SU-DHL-6 (cell line): ENCODE results near the gene SEZ6L.

ENCODE experiments used
- H2AFZ ChIP-seq: fragments of 200-600 bp; sonication (generic); 2 replicates; pipeline ENCODE4 v1.6.1; 2014; ENCODE audit warnings: low read depth, mild to moderate bottlenecking, moderate library complexity, mixed read lengths, antibody characterized with exemption, low read length; ENCODE audit not compliant: severe bottlenecking
- H3F3A ChIP-seq: fragments of 200-600 bp; shearing (Covaris generic); 2 replicates; pipeline ENCODE4 v1.6.0; 2016; ENCODE audit warnings: antibody characterized with exemption, mild to moderate bottlenecking; ENCODE audit not compliant: insufficient read depth
- H3K27ac ChIP-seq: fragments of 200-600 bp; sonication (generic); 2 replicates; pipeline ENCODE4 v1.5.1; 2016; ENCODE audit warnings: low read depth, mild to moderate bottlenecking, low read length, moderate library complexity, mixed read lengths
- H3K27me3 ChIP-seq: fragments of 200-600 bp; sonication (generic), shearing (Covaris generic); 2 replicates; pipeline ENCODE4 v1.6.0; 2014; ENCODE audit warnings: mild to moderate bottlenecking, low read length
- H3K36me3 ChIP-seq: fragments of 200-600 bp; sonication (generic); 2 replicates; pipeline ENCODE4 v1.6.1; 2014; ENCODE audit warnings: mild to moderate bottlenecking, low read length, mixed read lengths
- H3K4me2 ChIP-seq: fragments of 300-600, 200-600 bp; shearing (Covaris generic), sonication (generic); 2 replicates; pipeline ENCODE4 v1.6.0; 2014; ENCODE audit warnings: low read length, low read depth, mild to moderate bottlenecking; ENCODE audit not compliant: poor library complexity, severe bottlenecking
- H3K4me3 ChIP-seq: fragments of 200-600 bp; sonication (generic); 2 replicates; pipeline ENCODE4 v1.5.1; 2014; ENCODE audit warnings: antibody characterized with exemption, low read length, mild to moderate bottlenecking, mixed read lengths; ENCODE audit not compliant: insufficient read depth, poor library complexity, severe bottlenecking
- H3K79me2 ChIP-seq: fragments of 200-600 bp; sonication (generic); 2 replicates; pipeline ENCODE4 v1.6.1; 2014; ENCODE audit warnings: mild to moderate bottlenecking, low read length, moderate library complexity; ENCODE audit not compliant: insufficient read depth
- H3K9ac ChIP-seq: fragments of 200-600 bp; sonication (generic); 2 replicates; pipeline ENCODE4 v1.7.0; 2014; ENCODE audit warnings: mild to moderate bottlenecking, low read length
- H3K9me2 ChIP-seq: fragments of 200-600 bp; sonication (generic); replicated peaks from 2 replicates; pipeline ENCODE4 v1.6.1; 2014; ENCODE audit warnings: low read length; ENCODE audit not compliant: insufficient read depth
- H3K9me3 ChIP-seq: fragments of 200-600 bp; sonication (generic); 2 replicates; pipeline ENCODE4 v1.6.1; 2014; ENCODE audit warnings: low read length, mixed read lengths; ENCODE audit not compliant: insufficient read depth
- H4K20me1 ChIP-seq: fragments of 200-600 bp; sonication (generic); 2 replicates; pipeline ENCODE4 v1.6.1; 2014; ENCODE audit warnings: low read depth, mild to moderate bottlenecking, antibody characterized with exemption, low read length, moderate library complexity, mixed read lengths
- CTCF ChIP-seq: fragments of 200-600 bp; sonication (generic); IDR thresholded peaks from one replicate; pipeline ENCODE4 v1.5.1; 2017; ENCODE audit warnings: antibody characterized with exemption, mild to moderate bottlenecking, low read length, moderate library complexity; ENCODE audit not compliant: insufficient read depth, poor library complexity, severe bottlenecking
- EZH2phosphoT487 ChIP-seq: fragments of 200-600 bp; sonication (generic), shearing (Covaris generic); conservative IDR thresholded peaks from 2 replicates; pipeline ENCODE4 v1.6.1; 2018; ENCODE audit warnings: mild to moderate bottlenecking, antibody characterized with exemption, low read length, moderate library complexity, mixed read lengths

Gene SEZ6L

DNA sequence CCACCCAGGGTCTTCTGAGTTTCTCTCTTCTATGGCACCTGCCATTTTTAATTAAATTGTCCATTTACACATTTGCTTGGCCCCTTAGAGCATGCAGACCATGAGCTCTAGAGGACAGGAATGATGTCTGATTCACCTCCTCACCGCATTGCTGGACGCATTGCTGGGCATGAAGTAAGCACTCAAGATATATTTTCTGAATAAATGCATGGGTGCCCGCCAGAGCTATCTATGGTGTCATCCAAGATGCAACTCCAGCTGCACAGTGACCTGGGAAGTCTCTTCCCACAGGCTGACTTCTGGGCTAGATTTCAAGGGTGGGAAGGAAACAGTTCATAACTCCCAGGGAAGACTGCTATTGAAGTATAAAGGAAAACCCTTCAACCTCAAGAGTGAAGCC lies 193.2 kb downstream of the SEZ6L start:
- H3K4me2 ChIP-seq: no peak overlapping the region
- no peak for TF ChIP-seq EZH2phosphoT487
- no peak for TF ChIP-seq CTCF
- H3K27ac ChIP-seq: no peak overlapping the region
- no peaks in the 10 kb centered on the region for H3K9me2 ChIP-seq
- H3K9me3 ChIP-seq: no peaks in the 10 kb centered on the region
- H3K4me3 ChIP-seq: no peak overlapping the region
- H3K9ac ChIP-seq: no peak overlapping the region
- no peak overlapping the region for H2AFZ ChIP-seq
- H4K20me1 ChIP-seq: no peaks in the 10 kb centered on the region
- H3K79me2 ChIP-seq: no peaks in the 10 kb centered on the region
- no peaks in the 10 kb centered on the region for H3K27me3 ChIP-seq
- H3K36me3 ChIP-seq: no peaks in the 10 kb centered on the region
- H3F3A ChIP-seq: no peaks in the 10 kb centered on the region

DNA sequence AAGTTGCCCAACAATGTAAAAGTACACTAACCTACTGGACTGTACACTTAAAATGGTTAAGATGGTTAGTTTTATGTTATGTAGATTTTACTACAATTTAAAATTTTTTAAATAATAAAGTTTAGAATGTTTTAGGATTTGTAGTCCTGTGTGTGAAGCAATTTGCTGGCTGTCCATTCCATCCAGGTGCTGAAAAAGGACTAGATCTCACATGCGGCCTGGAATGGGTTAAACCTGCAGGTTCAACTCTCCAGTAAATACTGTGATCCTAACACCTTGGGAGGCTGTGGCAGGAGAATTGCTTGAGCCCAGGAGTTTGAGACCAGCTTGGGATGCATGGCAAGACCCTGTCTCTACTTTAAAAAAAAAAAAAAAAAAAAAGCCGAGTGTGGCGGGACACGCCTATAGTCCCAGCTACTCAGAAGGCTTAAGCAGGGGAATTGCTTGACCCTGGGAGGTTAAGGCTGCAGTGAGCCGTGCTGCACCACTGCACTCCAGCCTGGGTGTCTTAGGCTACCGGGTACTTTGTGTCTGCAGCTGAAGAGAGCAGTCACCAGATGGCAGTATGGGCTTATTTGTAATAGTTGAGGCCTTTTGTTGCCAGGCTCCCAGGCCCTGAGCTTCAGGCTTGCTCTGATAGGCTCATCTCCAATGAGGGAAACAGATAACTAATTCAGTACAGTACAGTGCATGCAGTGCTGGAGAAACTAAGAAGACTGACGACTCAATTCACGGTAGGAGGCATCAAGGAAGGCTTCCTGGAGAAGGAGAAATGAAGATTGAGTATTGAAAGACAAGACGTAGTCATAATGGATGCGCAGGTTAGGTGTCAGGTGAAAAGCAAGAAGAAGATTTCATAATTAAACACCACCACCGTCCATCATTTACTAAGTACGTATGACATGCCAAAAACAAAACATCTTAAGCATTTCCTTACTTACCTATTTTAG lies 195.1 kb downstream of the SEZ6L start:
- Histone ChIP-seq H4K20me1 (no peaks in the 10 kb centered on the region), H3K36me3 (no peaks in the 10 kb centered on the region), H3K4me2 (no peak overlapping the region), H2AFZ (no peak overlapping the region), H3F3A (no peaks in the 10 kb centered on the region), H3K27me3 (no peaks in the 10 kb centered on the region), H3K79me2 (no peaks in the 10 kb centered on the region), H3K9me3 (no peaks in the 10 kb centered on the region), H3K4me3 (no peak overlapping the region), H3K27ac (no peak overlapping the region), H3K9me2 (no peaks in the 10 kb centered on the region), H3K9ac (no peak overlapping the region)
- TF ChIP-seq EZH2phosphoT487: no peak
- TF ChIP-seq CTCF: peak; percentile 65

- Histone ChIP-seq H3K27me3 (no peaks in the 10 kb centered on the region), H3K36me3 (no peaks in the 10 kb centered on the region), H3F3A (no peaks in the 10 kb centered on the region), H2AFZ (no peak overlapping the region), H3K4me2 (no peak overlapping the region), H3K4me3 (no peak overlapping the region), H4K20me1 (no peaks in the 10 kb centered on the region), H3K9me3 (no peaks in the 10 kb centered on the region), H3K27ac (no peak overlapping the region), H3K9ac (no peak overlapping the region), H3K79me2 (no peaks in the 10 kb centered on the region), H3K9me2 (no peaks in the 10 kb centered on the region)
- TF ChIP-seq CTCF (peak; percentile 96), EZH2phosphoT487 (no peak)
These were observed 198.4 kb downstream of the SEZ6L start for GRCh38 chr22:26367402-26368245.
